ENCODE results near the gene ERC2. TPM values are rescaled to one million over a fixed set of nuclear protein-coding genes. Genes with fewer than 3 reads are reported as not detected.

The ERC2 gene
- total RNA-seq, 3 donors from 2014 or later (not counting 1 experiment from before 2014, with no cell fraction given) = not detected

DNA sequence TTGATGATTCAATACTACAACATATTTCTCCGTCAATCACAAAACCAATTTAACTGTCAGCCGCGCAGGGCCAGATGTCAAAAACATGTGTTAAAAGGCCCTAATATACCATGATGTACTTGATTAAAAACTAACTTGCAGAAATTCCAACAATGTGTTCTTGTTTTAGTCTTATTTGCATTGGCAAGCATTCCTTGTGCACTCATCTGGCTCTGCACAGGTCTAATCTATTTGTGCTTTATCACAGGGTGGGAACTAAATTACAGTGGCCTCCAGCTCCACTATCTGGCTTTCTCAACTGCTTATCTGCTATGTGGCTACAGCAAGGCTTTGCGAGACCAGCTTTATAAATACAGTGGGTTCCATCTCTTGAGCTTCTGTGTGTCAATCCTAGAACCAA lies 455.5 kb downstream of the ERC2 start:
- WGBS (ENCODE audit: insufficient coverage) = 96% methylated on average over 4 of the region's 4 CpGs
- no peaks in the 10 kb centered on the region for H3K36me3 ChIP-seq (ENCODE audit: control insufficient read depth, insufficient read depth, low read length)
- H3K4me1 ChIP-seq (ENCODE audit: control insufficient read depth, insufficient read depth, low read length) = no peaks in the 10 kb centered on the region
- no peak overlapping the region for H3K27ac ChIP-seq (ENCODE audit: low read length)
- H3K27ac Mint-ChIP-seq = no peak overlapping the region
- H3K4me1 Mint-ChIP-seq = no peaks in the 10 kb centered on the region
- peaks cover 2 to 9% of the 10 kb centered on the region in 2 donors for H3K9me3 Mint-ChIP-seq
- DNase-seq (no peak), ATAC-seq (no peak)
- TF ChIP-seq, protein P1, sequence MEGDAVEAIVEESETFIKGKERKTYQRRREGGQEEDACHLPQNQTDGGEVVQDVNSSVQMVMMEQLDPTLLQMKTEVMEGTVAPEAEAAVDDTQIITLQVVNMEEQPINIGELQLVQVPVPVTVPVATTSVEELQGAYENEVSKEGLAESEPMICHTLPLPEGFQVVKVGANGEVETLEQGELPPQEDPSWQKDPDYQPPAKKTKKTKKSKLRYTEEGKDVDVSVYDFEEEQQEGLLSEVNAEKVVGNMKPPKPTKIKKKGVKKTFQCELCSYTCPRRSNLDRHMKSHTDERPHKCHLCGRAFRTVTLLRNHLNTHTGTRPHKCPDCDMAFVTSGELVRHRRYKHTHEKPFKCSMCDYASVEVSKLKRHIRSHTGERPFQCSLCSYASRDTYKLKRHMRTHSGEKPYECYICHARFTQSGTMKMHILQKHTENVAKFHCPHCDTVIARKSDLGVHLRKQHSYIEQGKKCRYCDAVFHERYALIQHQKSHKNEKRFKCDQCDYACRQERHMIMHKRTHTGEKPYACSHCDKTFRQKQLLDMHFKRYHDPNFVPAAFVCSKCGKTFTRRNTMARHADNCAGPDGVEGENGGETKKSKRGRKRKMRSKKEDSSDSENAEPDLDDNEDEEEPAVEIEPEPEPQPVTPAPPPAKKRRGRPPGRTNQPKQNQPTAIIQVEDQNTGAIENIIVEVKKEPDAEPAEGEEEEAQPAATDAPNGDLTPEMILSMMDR (IDR thresholded peaks at IDR 0.05) = no peak
- no peaks in the 10 kb centered on the region for H3K27me3 ChIP-seq (ENCODE audit: control insufficient read depth, insufficient read depth, low read length)
- no peak overlapping the region for H3K4me3 Mint-ChIP-seq
- no peaks in the 10 kb centered on the region for H3K27me3 Mint-ChIP-seq (ENCODE audit: low read depth in 2 of 2)
- H3K9me3 ChIP-seq (ENCODE audit: control insufficient read depth, insufficient read depth, low read length) = peaks cover 2% of the 10 kb centered on the region
- H3K4me3 ChIP-seq (ENCODE audit: low read length) = no peak overlapping the region
- H3K36me3 Mint-ChIP-seq = no peaks in the 10 kb centered on the region
- intact Hi-C loops (cut with micrococcal nuclease) = no loop called here

DNA sequence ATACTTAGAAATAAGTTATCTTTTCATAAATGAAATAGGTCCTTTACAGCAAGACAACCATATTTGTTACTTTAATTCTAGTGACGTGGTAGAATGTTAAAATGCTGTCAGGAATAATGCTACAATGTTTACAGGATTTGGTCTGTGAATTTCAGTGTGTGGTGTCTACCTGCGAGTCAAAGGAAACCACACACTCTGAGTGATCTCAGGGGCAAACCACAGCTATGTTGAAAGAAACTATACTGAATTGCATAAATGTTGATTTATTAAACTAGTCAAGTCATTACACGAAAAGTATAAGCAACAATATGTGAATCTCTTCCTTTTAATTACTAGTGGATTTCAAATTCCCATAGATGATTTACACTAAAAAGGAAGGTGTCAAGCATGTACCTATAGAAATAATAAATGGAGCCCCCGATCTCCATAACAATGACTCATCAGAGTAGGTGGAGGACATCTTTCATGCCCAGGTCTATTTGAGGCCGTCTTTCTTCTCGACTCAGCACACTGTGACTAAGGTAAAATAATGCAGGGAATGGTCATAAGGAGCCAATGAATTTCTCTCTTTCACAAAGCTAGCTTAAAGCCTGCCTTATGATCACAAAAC lies 463.0 kb downstream of the ERC2 start:
- Mint-ChIP-seq H3K4me1 (no peaks in the 10 kb centered on the region), H3K9me3 (peaks cover 0 to 3% of the 10 kb centered on the region in 2 donors), H3K4me3 (no peak overlapping the region), H3K36me3 (no peaks in the 10 kb centered on the region), H3K27me3 (ENCODE audit: low read depth in 2 of 2) (no peaks in the 10 kb centered on the region), H3K27ac (no peak overlapping the region)
- no peaks in the 10 kb centered on the region for H3K9me3 ChIP-seq (ENCODE audit: control insufficient read depth, insufficient read depth, low read length)
- no peaks in the 10 kb centered on the region for H3K4me1 ChIP-seq (ENCODE audit: control insufficient read depth, insufficient read depth, low read length)
- DNase-seq = no peak
- H3K36me3 ChIP-seq (ENCODE audit: control insufficient read depth, insufficient read depth, low read length) = no peaks in the 10 kb centered on the region
- H3K27me3 ChIP-seq (ENCODE audit: control insufficient read depth, insufficient read depth, low read length) = no peaks in the 10 kb centered on the region
- no peak for ATAC-seq
- intact Hi-C loops (cut with micrococcal nuclease) = no loop called here
- TF ChIP-seq, protein P1 (IDR thresholded peaks at IDR 0.05) = no peak
- no peak overlapping the region for H3K4me3 ChIP-seq (ENCODE audit: low read length)
- WGBS (ENCODE audit: insufficient coverage) = 14% methylated on average over 3 of the region's 6 CpGs
- H3K27ac ChIP-seq (ENCODE audit: low read length) = no peak overlapping the region

DNA sequence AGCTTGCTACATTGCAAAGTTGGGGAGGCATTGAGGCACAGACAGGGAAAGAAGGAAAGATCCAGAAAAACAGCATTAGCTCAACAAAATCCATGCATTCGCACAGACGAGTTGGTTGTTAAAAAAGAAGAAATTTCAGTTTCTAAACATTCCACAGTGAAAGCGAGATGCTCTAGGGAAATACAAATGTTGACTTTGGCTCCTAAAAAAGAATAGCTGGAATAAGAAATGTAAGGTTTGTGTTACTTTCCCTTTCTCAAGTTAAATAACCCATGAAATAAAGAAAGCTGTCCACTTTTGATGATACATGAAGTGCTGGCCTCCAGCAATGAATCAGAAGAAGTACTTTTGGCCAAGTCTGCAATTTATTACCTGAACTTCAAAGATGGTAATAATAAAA lies 465.1 kb downstream of the ERC2 start:
- H3K27me3 Mint-ChIP-seq (ENCODE audit: low read depth in 2 of 2) = peaks cover 0 to 1% of the 10 kb centered on the region in 2 donors
- Histone ChIP-seq H3K36me3 (ENCODE audit: control insufficient read depth, insufficient read depth, low read length) (no peaks in the 10 kb centered on the region), H3K27ac (ENCODE audit: low read length) (no peak overlapping the region), H3K4me3 (ENCODE audit: low read length) (no peak overlapping the region), H3K4me1 (ENCODE audit: control insufficient read depth, insufficient read depth, low read length) (no peaks in the 10 kb centered on the region), H3K27me3 (ENCODE audit: control insufficient read depth, insufficient read depth, low read length) (no peaks in the 10 kb centered on the region), H3K9me3 (ENCODE audit: control insufficient read depth, insufficient read depth, low read length) (no peaks in the 10 kb centered on the region)
- H3K36me3 Mint-ChIP-seq = no peaks in the 10 kb centered on the region
- no peak overlapping the region for H3K27ac Mint-ChIP-seq
- intact Hi-C loops (cut with micrococcal nuclease) = no loop called here
- H3K9me3 Mint-ChIP-seq = peaks cover under 1 to 2% of the 10 kb centered on the region in 2 donors
- TF ChIP-seq, protein P1 (IDR thresholded peaks at IDR 0.05) = no peak
- no peaks in the 10 kb centered on the region for H3K4me1 Mint-ChIP-seq
- no peak for ATAC-seq
- H3K4me3 Mint-ChIP-seq = no peak overlapping the region
- DNase-seq = no peak
- no CpG with 5 or more reads among the region's 3 CpGs for WGBS (ENCODE audit: insufficient coverage)

DNA sequence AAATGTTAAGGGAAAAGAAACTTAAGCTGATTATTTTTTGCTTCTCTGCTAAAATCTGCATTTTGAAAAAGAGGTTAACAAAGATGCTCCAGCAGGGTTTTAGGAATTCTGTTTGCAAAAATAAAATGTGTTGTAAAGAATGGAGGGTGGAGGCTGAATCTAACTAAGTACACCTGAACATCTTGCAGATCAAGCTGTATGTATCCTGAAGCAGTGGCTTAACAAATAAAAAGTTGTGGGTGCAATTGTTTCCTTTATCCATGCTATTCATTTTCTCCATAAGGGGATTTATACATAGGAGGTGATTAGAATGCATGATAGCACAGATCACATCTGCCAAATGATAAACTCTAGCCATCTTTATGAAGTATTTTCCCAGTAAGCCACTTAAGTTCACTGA lies 466.3 kb downstream of the ERC2 start:
- TF ChIP-seq, protein P1 (IDR thresholded peaks at IDR 0.05) = no peak
- no peaks in the 10 kb centered on the region for H3K27me3 ChIP-seq (ENCODE audit: control insufficient read depth, insufficient read depth, low read length)
- H3K27ac ChIP-seq (ENCODE audit: low read length) = no peak overlapping the region
- Mint-ChIP-seq H3K4me3 (no peak overlapping the region), H3K36me3 (no peaks in the 10 kb centered on the region), H3K9me3 (peaks cover 2% of the 10 kb centered on the region in 2 donors), H3K27me3 (ENCODE audit: low read depth in 2 of 2) (peaks cover 0 to 3% of the 10 kb centered on the region in 2 donors), H3K4me1 (no peaks in the 10 kb centered on the region), H3K27ac (no peak overlapping the region)
- ATAC-seq (no peak), DNase-seq (no peak)
- intact Hi-C loops (cut with micrococcal nuclease) = no loop called here
- no peaks in the 10 kb centered on the region for H3K4me1 ChIP-seq (ENCODE audit: control insufficient read depth, insufficient read depth, low read length)
- no peak overlapping the region for H3K4me3 ChIP-seq (ENCODE audit: low read length)
- H3K36me3 ChIP-seq (ENCODE audit: control insufficient read depth, insufficient read depth, low read length) = no peaks in the 10 kb centered on the region
- H3K9me3 ChIP-seq (ENCODE audit: control insufficient read depth, insufficient read depth, low read length) = no peaks in the 10 kb centered on the region

Measured in natural killer cell (primary cell).